Measurements from ENCODE around the gene HES4.

- TF ChIP-seq, protein P1, sequence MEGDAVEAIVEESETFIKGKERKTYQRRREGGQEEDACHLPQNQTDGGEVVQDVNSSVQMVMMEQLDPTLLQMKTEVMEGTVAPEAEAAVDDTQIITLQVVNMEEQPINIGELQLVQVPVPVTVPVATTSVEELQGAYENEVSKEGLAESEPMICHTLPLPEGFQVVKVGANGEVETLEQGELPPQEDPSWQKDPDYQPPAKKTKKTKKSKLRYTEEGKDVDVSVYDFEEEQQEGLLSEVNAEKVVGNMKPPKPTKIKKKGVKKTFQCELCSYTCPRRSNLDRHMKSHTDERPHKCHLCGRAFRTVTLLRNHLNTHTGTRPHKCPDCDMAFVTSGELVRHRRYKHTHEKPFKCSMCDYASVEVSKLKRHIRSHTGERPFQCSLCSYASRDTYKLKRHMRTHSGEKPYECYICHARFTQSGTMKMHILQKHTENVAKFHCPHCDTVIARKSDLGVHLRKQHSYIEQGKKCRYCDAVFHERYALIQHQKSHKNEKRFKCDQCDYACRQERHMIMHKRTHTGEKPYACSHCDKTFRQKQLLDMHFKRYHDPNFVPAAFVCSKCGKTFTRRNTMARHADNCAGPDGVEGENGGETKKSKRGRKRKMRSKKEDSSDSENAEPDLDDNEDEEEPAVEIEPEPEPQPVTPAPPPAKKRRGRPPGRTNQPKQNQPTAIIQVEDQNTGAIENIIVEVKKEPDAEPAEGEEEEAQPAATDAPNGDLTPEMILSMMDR (IDR thresholded peaks at IDR 0.05): no peak
- no peak for TF ChIP-seq POLR2AphosphoS5 (IDR thresholded peaks at IDR 0.05)
- TF ChIP-seq POLR2A (IDR thresholded peaks at IDR 0.05): no peak
Measured at GRCh38 chr1:1033731-1034438, 34.0 kb upstream of the HES4 start.

All from breast epithelium (tissue), 3 donors.